GM12801 (cell line): Measurements from ENCODE around the gene ESYT2.

ENCODE experiments used
- CTCF ChIP-seq: IDR thresholded peaks from one replicate; pipeline ENCODE4 v1.5.1; 2011; ENCODE audit warnings: control low read depth; ENCODE audit not compliant: insufficient read length; ENCODE audit errors: extremely low read depth

ESYT2 gene

GRCh38 chr7:158767707-158768106 is 61.6 kb downstream of the ESYT2 start:
- TF ChIP-seq CTCF = no peak

- no peak for TF ChIP-seq CTCF
Observed at GRCh38 chr7:158766570-158767281, 62.6 kb downstream of the ESYT2 start.

- TF ChIP-seq CTCF = no peak
Observed at GRCh38 chr7:158765020-158765419, 64.3 kb downstream of the ESYT2 start.

GRCh38 chr7:158763454-158764033 is 65.8 kb downstream of the ESYT2 start:
- TF ChIP-seq CTCF = no peak

GRCh38 chr7:158761945-158762344 is 67.4 kb downstream of the ESYT2 start:
- TF ChIP-seq CTCF = no peak

- TF ChIP-seq CTCF = no peak
Observed at GRCh38 chr7:158760936-158761335, 68.4 kb downstream of the ESYT2 start.

GRCh38 chr7:158760445-158760764 is 68.9 kb downstream of the ESYT2 start:
- no peak for TF ChIP-seq CTCF
